GM21447 (cell line): ENCODE results near the gene SUGT1.

ENCODE experiments used
- ATAC-seq: cut with Tn5 transposase; IDR thresholded peaks from one replicate; pipeline ENCODE4 v1.9.1; 2021; ENCODE audit not compliant: unreplicated experiment

Gene SUGT1

DNA sequence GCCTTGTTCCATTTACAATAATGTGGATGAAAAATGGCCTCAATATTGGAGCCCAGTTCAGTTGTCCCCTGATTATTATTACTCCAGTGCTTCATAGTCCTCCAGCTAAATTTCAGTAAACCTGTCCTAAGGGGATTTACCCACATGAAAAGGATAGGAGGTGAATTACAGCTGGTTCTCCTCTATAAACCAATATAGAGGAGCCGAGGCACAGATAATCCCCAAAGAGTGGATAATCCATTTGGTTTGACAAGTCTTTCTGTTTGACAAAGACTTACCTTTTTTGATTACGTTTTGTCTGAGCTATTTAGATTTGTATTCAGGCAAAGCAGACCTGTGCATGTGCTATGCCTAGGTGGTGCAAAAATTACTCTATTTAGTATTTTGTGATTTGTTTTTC is 84.3 kb downstream of the SUGT1 start:
- no peak for ATAC-seq

DNA sequence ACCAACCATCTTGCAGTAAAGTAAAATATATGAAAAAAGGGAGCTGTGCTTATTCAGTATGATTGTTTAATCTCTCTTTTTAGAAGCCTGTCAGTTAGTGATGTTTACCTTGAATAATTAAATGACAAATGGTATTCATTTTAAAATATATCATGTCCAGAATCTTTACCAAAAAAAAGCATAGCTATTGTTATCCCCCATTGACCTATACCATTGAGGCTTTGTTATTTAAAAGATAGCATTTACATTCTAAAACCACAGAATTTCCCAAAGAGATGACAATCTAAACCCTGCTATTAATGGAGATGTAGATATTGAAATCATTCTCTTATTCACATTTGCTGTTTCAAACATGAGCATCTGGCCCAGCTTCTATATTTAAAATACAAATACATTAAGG is 84.8 kb downstream of the SUGT1 start:
- no peak for ATAC-seq

DNA sequence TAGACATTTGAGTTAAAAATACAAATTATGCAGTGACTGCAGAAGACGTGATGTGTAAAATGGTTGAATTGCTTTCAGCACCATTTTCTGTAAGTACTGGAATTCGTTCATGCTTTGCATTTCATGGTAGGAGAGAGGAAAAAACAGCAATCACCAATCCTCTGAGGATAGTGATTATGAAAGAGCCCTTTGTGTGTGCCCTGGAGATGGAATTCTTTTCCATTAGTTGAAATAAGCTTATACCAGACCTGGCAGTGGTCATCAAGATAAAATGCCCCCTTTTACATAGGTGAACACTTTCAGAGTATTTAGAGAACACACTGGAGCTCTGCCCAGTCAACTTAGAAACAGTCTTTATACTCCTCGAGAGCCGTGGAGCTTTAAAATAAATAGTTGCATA is 85.3 kb downstream of the SUGT1 start:
- no peak for ATAC-seq

DNA sequence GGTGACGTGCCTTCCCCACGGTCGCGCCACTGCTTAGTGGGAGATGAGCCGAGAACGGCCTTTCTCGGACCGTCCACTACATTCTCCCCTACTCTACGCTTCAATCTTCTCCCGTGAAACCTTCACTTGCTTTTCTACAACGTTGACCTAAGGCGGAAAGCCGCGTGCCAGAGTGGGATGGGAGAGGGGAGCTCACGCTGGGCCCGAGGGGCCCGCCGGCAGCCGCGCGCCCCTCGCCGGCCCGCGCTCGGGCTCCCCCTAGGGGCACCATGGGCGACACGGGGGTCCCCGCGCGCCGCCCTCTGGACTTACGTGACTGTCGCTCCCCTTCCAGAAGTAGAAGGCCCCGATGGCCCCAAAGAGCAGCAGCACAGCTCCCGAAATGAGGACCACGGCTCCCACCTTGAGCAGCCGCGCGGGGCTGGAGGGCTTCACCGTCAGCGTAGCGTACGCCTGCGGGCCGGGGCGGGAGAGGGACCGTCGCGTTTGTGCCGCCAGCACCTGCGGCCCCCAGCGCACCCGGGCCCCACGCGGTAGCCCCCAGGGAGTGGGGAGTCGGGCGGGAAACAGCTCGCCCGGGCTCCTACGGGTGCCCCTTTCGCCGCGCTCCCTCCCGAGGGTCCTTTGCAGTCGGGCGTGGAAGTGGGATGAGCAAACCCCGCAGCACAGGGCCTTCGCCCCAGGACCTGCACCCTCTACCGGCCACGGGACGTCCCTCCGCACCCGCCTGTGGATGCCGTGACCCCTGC is 86.3 kb downstream of the SUGT1 start:
- ATAC-seq, result no peak

DNA sequence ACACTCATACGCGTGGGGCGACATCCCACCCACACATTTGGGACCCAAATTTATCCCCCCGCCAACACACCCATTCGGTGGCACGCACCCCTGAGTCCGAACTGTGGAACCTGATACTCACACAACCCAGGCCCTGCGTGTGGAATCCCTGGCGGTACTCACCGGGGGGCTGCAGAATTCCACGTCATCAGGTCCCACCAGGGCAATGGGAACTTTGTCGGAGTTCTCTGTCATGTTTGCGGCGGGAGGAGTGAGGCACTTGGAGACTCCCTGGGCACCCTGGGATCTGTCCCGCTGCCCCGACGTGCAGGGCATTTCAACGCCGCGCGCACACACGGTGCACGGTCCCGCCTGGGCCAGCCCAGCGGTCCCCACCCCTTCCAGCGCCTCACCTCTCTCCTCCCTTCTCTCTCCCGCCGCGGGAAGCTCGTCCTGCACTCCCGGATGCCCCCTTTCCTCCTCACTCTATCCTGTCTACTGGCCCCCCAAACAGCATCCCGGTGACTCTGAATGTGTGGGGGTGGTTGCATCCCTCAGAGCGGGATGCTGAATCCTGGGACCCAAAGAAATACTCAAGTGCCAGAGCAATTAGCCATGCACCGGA is 86.9 kb downstream of the SUGT1 start, which contains the start of gene CNMD:
CNMD (minus strand) TSS at position 353 of the 604 bp plus-strand sequence; CDS start at position 234, 119 bp downstream.
- no peak for ATAC-seq

DNA sequence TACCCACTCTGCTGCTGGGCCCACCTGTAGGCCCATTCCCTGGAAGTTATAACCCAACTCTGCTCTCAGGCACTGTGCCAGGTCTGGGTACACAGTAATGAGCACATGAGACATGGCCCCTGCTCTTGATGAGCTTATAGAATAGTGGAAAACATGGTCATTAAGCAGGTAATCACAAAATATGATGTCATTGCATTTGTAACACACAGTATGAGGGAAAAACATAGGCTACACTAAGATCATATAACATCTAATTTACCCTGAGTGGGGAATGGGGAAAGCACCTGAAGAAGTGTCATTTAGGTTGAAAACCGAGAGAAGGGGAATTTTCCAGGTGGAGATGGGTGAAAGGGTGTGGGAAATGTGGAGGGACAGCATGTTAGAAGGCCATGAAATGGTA is 90.9 kb downstream of the SUGT1 start:
- no peak for ATAC-seq

DNA sequence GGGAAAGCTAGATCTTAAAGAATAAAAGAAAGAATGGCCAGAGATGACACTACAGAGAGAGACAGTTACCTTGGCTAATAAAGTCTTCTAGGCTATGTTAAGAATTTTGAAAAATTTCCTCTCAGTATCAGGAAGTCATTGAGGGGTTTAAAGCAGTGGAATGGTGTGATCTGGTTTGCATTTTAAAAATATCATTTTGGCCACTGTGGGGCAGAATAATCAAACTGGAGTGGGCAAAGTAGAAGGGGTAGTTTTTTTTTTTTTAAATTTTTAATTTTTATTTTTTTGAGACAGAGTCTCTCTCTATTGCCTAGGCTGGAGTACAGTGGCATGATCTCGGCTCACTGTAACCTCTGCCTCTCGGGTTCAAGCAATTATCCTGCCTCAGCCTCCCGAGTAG is 91.4 kb downstream of the SUGT1 start:
- no peak for ATAC-seq

DNA sequence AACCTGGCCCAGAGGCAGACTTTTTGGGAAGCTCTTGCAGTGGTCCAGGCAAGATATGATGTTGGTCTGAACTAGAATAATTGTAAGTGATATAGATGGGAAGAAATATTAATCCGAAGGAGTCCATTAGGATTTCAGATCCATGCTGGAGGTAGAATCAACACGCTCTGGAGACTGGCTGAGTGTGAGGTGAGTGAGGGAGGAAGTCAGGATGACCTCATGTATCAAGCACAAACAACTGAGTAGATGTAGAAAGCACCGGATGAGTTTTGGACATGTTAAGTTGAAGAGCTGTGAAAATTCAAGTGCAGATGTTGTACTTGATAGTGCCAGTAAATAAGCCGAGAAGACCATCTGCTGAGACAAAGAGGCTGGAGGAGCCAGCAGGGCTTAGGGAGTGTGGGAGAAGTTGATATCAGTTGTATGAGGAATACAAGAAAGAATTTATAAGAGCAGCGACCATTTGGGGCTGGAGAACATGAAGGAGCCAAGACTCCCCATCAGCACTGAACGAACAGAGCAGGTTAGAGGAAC is 92.3 kb downstream of the SUGT1 start:
- no peak for ATAC-seq

DNA sequence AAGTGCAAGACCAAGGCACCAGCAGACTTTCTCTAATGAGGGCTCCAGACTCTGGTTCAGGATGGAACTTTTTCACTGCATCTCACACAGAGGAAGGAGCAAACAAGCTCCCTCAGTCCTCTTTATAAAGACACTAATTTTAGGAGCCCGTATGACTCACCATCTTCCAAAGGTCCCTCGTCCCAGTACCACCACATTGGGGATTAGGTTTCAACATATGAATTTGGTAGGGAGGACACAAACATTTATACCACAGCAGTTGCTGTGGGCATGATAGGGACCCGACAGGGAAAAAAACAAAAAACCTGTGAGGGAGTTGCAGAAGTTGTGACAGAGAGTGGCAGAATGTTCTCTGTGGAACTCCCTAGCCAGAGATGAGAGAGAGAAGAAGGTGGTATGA is 93.5 kb downstream of the SUGT1 start:
- ATAC-seq, result no peak

DNA sequence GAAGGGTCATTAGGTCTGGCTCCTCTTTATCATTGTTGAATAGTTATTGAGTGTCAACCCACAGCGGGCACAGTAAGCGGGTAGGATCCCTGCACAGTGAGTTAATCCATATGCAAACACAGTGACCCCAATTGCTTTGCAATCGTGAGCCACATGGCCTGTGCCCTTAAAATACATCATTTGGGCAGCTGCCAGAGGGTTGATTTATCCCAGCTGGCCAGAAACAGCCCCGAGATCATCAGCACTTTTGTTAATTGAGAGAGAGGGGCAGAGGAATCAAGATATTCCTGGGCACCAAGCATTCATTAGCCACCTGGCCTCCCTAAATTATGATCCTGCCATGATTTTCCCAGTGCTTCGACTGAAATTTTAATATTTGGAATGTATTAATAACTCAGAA is 96.8 kb downstream of the SUGT1 start:
- no peak for ATAC-seq
